GM19240 (cell line): ENCODE measurements around the gene ZNF740.
"Not testable (repeated sequence)": the region's sequence is repeated elsewhere in the genome, so short reads cannot be mapped to it uniquely, and the experiment has no call there.

ENCODE experiments used
- DNase-seq: peaks from one replicate; pipeline ENCODE4 v3.0.0; 2011; ENCODE audit warnings: low spot score; ENCODE audit not compliant: insufficient read length

Gene ZNF740

DNA sequence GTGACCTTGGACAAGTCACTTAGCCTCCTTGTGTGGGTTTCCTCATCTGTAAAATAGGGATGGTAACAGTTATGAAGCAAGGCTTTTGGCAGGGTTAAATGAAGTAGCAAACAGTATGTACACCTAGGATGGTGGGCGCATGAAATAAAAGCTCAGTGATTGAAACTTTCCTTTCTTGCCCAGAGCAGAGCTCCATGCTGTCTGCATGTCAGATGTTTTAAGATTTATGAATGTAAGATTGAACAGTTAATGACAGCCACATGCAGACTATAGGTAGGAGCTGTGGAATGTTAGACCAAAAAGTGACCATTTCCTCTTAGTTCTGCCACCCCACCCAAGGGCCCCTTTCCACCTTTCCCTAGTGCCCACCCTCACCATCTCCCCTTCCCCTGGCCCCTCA is 14.5 kb downstream of the ZNF740 start:
- DNase-seq: no peak

DNA sequence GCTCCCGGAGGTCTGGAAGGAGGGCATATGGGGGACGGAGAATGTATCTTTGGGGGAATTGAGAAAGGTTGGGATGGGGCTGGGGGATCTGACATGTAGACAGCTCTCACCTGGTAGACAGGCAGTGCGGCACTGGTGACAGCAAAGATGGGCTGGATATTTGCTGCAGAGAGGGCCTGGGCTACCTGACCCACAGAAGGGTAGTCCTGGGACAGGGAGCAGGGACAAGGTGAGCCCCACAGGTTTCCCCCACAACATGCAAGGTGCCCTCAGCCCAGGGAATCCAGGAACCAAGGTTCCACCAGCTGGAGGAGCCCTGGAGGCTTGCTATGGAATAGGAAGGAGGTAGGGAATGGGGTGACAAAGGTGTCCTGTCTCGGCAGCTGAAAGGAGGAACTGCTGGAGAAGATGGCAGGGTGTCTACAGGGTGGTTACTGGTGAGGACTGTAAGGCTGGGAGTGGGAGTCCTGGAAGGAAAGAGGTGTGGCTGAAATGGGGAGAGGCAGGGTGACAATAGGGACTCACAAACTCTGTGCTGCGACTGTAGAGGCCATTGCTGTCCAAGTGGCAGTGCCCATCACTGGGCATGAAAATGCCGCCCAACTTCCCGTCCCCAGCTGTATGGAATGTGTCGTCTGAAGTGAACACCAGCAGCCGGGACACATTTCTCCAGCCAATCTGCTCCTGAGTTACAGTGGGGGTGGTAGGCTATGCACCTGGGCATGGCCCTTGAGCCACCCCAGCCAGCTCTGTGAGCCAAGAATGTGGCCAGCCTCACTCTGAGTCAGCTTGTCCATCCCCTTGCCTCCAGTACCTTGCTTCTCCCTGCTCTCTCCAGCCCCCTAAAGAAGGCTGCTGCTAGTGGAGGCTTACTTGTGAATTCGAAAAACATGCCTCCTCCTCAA is 15.2 kb downstream of the ZNF740 start:
- no peak for DNase-seq

DNA sequence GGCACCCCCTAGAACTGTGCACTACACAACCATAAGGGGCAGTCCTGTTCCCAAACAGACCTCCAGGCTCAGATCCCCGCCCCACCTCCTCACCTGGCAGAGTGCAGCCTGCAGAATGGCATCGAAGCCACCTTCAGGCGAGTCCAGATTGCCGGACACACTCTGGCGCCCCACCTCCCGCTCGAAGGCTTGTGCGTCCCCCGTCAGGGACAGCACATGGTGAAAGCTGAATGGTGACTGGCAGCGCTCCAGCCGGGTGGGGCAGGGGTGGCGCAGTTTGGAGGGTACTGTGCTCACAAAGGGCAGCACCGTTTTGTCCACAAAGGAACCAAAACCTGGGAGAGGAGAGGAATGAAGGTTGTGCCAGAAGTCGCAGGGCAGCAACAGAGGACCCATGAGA is 16.0 kb downstream of the ZNF740 start:
- no peak for DNase-seq

DNA sequence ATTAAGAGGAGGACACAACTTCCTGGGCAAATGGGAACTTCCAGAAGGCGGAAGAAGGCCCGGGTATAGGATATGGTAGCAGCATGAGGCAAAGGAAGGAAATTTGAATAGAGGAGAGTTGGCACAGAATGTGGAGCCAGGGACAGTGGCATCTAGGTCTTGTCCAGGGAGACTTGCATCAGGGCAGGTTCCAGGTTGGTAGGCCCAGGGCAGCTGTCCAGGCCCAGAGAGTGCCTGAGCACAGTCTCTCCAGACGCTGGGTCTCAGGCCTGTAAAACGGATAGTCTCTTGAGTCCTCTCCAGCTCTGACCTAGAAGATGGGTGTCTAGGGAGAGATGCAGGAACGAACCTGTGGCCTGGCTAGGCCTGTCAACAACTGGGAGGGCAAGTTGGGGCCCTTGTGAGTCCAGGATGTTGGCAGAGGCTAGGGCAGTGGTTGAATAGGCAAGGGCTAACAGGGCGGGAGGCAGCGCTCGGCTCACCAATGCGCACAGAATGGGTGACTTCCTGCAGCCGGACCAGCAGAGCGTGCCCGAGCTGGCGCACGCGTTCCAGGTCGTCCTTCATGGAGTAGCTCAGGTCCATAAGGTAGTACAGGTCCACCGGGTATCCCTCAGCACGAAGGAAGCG is 16.6 kb downstream of the ZNF740 start:
- DNase-seq: no peak

DNA sequence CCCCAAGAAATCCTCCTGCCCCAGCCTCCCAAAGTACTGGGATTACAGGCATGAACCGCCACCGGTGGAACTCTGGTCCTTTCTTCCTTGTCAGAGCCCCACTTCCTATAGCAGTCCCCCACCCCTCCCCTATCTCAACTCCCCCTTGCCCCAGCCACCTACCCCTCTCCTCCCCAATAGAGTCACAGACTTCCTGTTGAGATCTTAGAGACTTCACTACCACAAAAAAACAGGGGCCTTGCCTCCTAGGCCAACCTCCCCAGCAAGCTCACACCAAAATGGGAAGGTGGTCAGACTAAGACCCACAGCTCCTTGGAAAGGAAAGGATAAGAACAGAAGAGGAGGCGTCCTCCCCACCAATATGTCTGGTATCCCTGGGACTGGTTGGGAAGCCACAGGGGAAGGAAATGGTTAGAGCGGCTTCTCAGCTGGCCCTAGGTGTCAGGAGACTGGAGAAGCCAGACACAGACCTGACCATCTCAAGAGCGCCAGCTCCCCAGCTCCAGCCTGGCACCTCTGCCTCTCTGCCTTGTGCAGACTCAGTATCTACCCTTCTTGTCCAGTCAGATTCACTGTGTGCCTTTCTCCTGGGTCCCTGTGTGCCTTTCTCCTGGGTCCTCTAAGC is 18.1 kb downstream of the ZNF740 start:
- DNase-seq: no peak

DNA sequence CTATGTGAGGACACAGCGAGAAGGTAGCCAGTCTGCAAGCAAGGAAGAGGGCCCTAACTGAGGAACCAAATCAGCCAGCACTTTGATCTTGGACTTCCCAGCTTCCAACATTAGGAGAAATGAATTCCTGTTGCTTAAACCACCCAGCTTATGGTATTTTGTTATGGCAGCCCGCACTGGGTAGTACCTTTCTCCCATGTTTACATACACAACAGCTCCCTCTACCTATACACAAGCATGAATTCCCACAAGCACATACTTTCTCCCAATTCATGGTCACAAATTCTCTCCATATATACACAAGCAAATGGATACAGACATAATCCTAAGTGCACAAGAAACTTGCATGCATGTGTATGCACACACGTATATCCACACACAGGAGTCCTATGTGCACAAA is 19.2 kb downstream of the ZNF740 start:
- DNase-seq: no peak

DNA sequence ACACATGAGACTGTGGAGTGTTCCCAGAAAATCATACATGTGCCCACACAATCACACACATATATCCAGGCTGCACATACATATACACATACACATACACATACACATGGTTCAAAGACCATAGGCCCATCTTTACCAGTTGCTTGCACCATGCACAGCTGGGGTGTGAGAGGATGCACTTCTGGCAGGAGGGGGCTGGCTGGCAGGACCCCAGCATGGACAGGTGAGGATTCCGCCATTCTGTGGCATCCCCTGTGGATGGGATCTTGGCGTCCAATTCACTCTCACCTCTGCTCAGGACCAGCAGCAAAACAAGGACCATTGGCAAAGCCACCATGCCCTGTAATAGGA is 19.6 kb downstream of the ZNF740 start:
- no peak for DNase-seq

DNA sequence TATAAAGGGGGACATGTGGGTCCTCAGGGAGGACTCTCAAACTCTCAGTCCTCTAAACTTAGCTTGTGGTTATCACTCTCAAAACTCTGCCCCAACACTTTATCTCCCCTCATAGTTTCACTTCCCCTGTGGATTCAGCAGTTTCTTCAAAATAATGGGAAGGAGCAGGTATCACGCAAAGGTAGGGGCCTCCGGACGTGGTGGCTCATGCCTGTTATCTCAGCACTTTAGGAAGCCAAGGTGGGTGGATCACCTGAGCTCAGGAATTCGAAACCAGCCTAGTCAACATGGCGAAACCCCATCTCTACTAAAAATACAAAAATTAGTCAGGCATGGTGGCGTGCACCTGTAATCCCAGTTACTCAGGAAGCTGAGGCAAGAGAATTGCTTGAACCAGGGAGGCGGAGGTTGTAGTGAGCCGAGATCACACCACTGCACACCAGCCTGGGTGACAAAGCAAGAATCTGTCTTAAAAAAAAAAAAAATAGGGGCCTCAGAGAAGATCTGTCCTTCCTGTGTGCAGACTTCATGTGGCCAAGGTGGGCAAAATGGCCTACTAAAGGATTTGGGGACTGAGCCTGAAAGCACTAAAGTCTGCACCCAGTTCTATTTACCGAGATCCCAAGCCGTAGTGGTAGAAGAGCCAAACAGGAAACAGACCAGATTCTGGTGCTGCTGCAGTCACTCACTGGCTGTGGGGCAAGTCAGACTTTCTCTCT is 20.1 kb downstream of the ZNF740 start:
- DNase-seq: peak; percentile 58

DNA sequence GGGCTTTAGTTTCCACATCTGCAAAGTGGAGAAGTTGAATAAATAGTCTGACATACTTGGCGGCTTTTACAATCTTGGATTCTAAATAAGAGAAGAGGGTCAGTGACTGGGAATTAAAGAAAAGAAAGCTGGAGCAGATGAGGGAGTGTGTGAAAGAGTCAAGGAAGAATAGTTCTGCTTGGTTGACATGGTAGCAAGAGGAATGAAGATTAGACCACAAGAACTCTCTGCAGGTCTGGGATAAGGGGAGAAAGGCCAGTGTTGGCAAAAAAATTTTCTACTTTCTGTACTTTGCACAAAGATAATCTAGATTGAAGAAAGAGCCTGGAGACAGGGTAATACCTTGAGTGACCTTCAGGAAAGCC is 20.6 kb downstream of the ZNF740 start:
- DNase-seq: no peak

DNA sequence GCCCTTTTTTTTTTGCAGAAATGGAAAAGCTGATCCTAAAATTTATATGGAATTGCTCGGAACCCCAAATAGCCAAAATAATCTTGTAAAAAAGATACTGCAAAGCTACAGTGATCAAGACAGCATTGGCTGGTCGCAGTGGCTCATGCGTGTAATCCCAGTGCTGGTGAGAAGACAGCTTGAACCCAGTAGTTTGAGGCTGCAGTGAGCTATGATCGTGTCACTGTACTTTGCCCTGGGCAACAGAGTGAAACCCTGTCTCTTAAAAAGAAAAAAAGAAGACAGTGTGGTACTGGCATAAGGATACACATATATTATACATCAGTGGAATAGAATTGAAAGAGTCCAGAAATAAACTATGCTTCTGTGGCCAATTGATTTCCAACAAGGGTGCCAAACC is 21.1 kb downstream of the ZNF740 start:
- DNase-seq: no peak

DNA sequence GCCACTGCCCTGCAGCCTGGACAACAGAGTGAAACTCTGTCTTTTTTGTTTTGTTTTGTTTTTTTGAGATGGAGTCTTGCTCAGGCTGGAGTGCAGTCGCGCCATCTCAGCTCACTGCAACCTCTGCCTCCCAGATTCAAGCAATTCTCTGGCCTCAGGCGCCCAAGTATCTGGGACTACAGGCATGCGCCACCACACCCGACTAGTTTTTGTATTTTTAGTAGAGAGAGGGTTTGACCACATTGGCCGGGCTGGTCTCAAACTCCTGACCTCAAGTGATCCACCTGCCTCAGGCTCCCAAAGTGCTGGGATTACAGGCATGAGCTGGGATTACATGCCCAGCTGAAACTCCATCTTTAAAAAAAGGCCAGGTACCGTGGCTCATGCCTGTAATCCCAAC is 21.8 kb downstream of the ZNF740 start:
- not testable (repeated sequence) for DNase-seq

DNA sequence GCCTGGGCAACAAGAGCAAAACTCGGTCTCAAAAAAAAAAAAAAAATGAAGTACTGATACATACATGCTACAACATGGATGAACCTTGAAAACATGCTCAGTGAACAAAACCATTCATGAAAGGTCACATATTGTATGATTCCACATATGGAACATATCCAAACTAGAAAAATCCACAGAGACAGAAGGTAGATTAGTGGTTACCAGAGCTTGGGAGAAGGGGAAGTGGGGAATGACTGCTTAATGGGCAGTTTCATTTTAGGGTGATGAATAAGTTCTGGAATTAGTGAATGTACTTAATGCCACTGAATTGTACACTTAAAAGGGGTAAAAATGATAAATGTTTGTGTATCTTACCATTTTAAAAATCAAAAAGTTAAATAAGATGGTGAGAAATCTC is 23.8 kb downstream of the ZNF740 start:
- DNase-seq: no peak

DNA sequence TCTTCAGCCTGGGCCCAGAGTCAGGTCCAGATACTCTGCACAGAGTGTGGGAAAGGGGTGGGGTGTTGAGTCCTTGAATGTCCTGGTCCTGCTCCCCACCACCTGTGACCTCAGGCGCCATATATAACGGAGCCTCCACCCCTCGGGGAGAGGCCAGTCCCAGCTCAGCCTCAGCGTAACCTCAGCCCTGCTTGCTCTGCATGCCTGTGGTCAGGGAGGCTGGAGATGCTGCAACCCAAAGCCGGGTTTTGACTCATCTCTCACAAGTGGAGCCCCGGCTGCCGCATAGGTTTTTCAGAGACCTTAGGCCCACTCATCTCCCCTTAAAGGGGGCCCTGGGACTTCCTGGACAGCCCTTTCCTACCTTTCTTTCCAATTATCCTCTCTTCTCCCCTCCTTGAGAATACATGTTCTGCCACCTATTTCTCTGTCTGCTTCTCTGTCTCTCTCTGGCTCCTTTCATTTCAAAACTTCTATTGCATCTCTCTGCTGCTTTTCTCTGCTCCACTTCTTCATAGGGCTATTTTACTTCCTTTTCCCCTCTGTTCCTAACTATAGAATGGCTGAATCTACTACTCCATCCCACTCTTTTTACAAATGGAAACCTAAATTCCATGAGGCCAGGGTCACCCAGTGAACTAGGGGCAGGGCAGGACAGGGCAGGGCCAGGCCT is 25.4 kb downstream of the ZNF740 start:
- DNase-seq: peak; percentile 77

DNA sequence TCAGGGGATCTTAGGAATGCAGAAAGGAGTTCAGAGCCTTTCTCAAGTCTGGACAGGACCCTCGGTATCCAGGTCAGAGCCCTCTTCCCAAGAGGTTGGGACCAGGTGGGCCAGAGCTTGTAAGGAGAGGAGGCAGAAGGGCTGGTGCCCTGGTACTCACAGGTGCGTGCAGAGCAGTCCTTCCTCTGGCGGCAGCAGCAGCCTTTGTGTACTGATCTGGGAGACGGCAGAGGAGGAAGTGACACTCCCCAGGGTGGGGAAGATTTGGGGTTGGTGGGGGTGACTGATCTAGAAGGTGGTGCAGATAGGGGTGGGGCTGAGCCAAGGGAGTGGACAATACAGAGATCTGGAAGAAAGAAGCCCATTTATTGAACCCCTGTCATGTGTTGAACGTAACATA is 26.5 kb downstream of the ZNF740 start, which contains the start of gene ITGB7:
Gene ITGB7, minus strand, starts transcription at position 210 of the 400 bp plus-strand sequence. CDS start 6,808 bp downstream, outside the sequence.
- peak; percentile 60 for DNase-seq

DNA sequence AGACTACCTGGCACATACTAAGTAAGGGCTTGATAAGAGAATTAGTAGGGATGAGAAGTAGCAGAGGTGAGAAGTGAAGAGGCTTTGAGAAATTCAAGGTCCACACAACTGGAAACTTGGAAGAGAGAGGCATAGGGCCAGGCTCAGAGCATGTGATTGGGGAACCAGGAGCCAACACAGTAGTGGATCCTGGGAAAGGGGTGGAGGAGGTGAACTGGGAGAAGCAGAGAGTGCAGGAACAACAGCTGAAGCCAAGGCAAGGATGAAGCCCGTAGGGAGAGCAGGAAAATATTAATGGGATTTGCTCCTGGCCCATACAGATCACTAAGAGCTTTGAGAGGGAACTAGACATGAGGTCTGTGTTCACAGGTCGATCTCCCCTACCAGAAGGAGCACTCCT is 27.9 kb downstream of the ZNF740 start:
- DNase-seq: no peak

DNA sequence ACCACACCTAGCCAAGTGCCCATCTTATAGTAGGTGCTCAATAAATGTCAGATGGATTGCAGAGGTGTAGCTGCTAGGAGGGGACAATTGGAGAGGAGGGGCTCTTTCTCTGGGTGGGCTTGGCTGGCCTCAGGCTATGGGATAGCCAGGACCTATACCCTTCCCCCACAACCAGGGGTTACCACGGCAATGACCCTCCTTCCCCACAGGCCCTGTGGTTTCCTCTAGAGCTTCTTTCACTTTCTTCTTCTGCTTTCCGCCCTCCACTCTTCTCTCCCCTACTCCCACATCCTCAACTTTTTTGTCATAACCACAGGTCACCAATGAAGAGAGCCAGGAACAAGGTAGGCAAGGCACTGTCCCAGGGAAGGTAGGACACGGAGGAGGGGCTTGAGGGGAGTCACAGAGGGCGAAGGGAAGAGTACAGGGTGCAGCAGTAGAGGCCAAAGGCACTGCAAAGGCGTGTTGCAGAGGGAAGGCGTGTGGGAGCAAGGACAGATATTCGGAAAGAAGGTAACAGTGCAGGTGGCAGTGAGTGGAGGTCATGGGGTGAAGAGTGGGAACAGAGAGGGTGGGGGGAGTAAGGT is 28.4 kb downstream of the ZNF740 start:
- peak; percentile 56 for DNase-seq

DNA sequence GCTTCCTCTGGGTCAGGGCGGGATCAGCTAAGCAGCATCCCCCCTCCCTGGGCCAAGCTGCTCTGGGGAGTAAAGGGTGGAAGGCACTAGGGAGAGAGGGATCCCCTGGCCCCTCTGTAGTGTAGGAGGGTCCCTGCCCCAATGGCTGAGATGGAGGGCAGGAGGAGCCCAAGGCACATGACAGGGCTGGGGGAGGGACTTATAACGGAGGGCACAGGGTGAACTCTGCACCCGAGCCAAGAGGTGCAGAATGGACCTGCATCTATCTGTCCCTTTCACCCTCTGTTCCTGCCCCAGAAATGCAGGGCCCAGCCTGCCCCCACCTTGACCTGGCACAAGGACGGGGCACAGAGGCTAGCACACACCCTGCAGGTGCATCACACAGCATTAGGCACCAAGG is 30.3 kb downstream of the ZNF740 start:
- DNase-seq: no peak

DNA sequence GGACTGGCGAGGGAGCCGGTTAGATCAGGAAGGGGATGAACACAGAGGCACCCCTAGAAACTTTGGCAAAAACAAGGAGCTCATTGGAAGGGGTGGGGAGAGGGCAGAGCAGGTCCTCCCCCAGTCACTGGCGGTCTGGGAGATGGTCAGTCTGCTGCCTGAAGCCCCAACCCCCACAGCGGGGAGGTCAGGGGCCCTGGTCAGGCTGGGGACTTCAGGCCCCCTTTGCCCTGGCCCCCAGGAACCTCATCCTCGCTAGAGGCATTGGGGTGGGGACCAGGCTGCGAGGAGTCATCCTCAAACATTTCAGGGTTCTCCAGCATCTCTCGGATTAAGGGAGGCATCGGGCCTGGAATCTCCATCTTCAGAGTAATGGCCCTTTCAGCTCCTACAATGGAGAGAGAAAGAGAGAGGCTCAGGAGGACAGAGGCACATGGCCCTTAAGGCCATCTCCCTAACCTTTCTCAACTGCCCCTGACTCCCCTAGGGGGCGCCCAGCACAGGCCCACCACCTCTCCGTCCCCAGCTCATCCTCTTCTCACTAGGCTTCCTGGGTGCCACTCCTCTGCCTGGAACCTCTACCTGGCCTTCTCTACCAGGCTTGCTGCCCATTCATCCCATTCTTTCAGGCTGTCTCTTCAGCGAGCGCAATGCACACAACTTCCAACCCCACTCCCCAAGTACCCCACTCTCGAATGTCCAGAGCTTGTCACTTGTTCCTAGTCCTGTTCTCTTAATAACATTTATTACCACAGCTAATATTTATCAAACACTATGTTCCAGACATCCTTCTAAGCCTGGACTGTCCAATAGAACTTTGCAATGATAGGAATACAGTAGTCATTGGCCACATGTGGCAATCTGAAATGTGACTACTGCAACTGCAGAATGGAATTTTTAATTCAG is 31.2 kb downstream of the ZNF740 start:
- DNase-seq: no peak

DNA sequence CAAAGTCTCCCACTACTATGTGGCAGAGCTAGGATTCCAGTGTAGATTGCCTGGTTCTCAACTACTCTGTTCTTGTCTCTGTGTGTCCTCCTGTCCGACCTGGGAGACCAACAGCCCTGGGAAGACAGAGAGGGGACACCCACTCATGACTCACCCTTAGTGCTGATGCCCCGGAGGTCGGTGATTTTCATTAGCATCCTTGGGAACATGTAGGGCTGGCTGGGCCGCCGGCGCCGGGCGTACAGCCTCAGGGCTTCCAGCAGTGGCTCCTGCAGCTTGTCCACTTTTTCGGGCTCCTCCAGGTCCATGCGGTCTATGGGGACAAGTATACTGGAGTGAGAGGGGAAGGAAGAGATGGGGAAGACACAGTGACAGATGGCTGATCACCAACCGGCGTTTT is 32.4 kb downstream of the ZNF740 start:
- DNase-seq: no peak

DNA sequence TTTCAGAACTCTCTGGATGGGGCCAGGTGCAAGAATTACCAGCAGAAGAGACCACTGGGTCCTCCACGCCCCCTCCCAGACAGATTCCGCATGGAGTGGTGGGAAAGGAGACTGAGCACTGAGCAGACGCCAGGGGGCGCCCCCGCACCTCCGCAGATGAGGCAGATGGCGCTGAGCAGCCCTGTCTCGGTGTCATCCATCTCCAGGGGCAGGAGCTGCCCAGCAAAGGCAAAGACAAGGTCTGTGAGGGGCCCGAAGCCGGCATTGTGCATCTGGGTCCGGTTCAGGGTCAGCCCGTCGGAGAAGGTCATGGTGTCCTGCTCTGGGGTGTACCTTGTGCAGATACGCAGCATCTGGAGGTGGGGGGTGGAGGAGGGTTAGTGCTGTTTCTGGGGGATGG is 32.8 kb downstream of the ZNF740 start:
- peak; percentile 76 for DNase-seq
